CD4-positive, alpha-beta T cell treated with Interleukin-6 for 4 hours (primary cell): ENCODE measurements around the gene ANKRD11.
"Not testable (repeated sequence)": the region's sequence is repeated elsewhere in the genome, so short reads cannot be mapped to it uniquely, and the experiment has no call there.

Experiments used
- DNase-seq: peaks from one replicate; pipeline ENCODE4 v3.0.0-alpha.2; 2020; ENCODE audit warnings: mixed read lengths

ANKRD11 gene

GRCh38 chr16:89376812-89377452 is 113.4 kb downstream of the ANKRD11 start:
- DNase-seq: no peak

- no peak for DNase-seq
Measured at GRCh38 chr16:89375686-89376085, 114.7 kb downstream of the ANKRD11 start.

DNA sequence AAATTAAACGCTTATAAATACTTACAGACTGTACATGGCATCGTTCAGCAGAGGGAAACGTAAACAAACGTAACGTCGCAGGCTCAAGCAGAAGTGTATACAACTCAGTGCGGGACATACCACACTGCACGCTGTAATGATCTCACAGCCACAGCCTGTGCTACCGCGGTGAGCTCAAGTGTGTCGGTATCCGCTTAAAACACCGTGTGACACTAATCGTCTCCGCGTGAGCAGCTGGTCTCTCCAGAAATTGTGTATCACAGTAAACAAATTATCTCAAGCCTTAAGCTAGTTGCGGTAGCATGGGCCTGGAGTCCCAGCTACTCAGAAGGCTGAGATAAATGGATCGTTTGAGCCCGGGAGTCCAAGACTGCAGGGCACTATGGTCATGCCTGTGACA is 115.3 kb downstream of the ANKRD11 start:
- DNase-seq: no peak

GRCh38 chr16:89374393-89374960 is 115.9 kb downstream of the ANKRD11 start:
- no peak for DNase-seq

GRCh38 chr16:89373355-89374110 is 116.8 kb downstream of the ANKRD11 start:
- DNase-seq: no peak

- DNase-seq: no peak
Measured at GRCh38 chr16:89371968-89372634, 118.3 kb downstream of the ANKRD11 start.

DNA sequence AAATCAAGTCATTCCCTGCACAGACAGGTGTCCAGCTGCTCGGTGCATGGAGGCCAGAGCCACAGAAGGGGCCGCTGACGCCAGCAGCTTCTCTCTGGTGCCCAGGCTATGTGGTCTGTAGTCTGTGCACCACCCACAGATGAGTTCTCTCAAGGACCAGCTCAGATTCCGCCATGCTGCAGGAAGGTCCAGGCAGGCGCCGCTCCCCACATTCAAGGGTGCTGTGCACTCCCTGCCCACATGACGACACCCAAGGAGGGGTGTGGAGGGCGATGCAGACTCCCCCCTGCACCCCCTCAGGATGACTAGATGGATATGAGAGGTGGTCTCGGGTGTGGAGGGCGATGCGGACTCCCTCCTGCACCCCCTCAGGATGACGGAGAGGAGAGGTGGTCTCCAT is 119.0 kb downstream of the ANKRD11 start:
- DNase-seq: no peak

GRCh38 chr16:89370601-89371000 is 119.8 kb downstream of the ANKRD11 start:
- DNase-seq: no peak

GRCh38 chr16:89370081-89370511 is 120.3 kb downstream of the ANKRD11 start:
- DNase-seq: no peak

- no peak for DNase-seq
Measured at GRCh38 chr16:89369266-89369895, 121.0 kb downstream of the ANKRD11 start.

DNA sequence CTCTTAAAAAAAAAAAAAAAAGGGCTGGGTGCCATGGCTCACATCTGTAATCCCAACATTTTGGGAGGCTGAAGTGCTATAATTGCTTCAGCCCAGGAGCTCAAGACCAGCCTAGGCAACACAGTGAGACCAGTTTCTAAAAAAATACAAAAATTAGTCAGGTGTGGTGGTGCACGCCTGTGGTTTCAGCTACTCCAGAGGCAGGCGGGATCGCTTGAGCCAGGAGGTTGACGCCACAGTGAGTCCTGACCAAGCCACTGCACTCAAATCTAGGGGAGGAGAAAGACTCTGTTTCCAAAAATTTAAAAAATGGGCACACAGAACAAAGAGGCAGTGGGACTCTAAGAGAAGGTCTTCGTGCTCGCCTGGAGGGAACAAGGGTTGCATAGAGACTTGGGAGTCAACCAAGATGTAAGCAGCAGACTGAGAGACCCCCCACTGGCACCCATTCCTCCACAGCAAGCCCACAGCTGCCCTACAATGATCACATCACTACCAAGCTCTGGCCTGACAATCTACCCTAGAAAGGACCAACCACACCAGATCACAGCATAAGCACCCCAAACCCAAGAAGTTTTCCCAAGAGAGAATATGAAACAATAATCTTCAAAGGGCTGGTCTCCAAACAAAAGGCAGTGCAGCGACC is 121.6 kb downstream of the ANKRD11 start:
- no peak for DNase-seq

DNA sequence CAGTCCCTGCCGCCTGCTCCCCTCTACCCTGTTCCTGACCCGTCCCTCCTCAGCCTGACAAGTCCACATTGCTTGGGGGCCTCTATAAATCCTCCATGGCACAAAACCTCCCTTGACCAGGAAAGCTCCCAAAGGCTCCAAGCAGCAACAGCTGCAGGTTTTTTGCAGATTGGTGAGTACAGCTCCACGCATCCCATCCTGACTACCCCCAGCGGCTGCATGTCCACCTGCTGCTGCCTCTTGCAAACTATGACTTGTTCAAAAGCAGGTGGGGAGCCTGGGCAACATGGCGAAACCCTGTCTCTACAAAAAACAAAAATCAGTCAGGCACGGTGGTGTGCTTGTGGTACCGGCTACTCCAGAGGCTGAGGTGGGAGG is 122.8 kb downstream of the ANKRD11 start:
- no peak for DNase-seq

DNA sequence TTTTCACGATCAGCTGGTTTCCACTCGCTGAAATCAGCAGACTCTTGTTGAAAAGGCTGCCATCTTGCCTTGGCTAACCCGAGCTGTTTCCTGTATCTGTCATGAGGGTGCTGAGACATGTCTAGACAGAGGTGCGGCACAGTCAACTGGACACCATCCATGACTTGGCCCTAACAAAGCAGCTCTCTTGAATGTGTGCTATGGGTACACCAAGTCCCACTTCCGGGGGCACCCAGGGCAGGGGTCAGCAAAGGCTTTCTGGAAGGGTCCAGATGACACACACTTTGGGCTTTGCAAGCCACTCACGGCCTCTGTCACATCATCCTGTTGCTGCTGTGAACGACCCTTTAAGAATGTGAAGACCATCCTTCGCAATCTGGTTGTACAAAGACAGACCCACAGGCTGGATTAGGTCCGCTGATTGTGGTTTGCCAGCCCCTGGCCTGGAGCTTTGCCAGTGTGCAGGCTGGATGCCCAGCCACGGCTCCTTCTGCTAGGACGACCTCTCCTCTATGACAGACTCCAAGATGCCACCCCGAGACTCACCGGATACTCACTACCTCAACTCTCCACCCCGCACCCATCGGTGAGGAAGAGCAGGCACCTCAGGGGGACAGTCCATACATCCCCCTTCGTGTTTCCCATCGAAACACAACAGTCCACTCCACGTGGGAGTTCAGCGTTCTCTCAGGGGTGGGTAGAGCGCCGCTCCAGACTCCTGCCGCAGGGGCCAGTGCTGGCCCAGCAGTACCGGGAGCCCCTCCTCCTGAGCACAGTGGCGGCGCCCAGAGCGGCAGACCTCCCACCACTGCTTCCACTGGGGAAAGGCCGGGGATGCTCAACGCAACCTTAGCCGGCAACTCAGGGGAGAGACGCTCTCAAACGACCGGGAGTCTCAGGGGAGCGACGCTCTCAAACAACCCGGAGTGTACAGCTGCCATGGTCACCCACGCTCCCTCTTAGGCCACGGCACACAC is 123.5 kb downstream of the ANKRD11 start:
- no peak for DNase-seq

DNA sequence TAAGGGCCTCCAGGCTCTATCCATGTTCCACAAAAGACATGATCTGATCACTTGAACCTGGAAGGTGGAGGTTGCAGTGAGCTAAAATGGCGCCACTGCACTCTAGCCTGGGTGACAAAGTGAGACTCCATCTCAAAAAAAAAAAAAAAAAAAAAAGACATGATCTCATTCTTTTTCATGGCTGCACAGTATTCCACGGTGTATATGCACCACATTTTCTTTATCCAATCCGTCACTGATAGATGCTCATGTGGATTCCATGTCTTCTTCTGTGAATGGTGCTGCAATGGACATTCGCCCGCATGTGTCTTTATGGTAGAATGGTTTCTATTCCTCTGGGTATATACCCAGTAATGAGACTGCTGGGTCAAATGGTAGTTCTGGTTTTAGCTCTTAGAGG is 124.4 kb downstream of the ANKRD11 start:
- DNase-seq: no peak

GRCh38 chr16:89365044-89365467 is 125.3 kb downstream of the ANKRD11 start:
- no peak for DNase-seq

GRCh38 chr16:89364606-89365005 is 125.8 kb downstream of the ANKRD11 start:
- no peak for DNase-seq

DNA sequence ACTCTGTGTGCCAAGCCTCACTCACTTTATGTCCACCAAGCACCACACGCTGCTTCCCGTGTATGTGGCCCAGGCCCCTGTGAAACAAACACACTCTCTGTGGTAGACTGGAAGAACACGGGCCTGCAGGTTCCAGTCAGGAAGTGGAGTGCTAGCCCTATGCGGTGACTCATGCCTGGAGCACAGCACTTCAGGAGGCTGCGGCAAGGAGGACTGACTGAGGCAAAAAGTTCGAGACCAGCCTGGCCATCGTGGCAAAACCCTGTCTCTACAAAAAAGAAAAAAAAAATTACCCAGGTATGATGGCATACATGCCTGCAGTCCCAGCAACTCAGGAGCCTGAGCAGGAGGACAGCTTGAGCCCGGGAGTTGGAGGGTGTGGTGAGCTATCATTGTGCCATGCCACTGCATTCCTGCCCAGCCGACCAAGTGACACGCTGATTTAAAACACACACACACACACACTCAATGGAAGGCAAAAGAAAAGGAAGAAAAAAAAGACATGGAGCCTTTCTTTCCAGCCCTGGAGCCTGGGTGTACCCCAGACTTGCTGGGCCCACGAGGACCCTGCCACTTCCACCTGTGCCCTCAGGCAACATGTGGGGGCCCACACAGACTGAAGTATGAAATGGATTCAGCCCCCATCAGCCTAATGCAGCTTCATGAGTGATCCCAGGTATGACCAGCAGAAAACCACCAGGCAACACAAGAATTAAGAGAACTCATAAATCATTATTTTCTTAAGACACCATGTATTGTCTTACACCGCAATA is 126.6 kb downstream of the ANKRD11 start:
- peak; percentile 74 for DNase-seq

DNA sequence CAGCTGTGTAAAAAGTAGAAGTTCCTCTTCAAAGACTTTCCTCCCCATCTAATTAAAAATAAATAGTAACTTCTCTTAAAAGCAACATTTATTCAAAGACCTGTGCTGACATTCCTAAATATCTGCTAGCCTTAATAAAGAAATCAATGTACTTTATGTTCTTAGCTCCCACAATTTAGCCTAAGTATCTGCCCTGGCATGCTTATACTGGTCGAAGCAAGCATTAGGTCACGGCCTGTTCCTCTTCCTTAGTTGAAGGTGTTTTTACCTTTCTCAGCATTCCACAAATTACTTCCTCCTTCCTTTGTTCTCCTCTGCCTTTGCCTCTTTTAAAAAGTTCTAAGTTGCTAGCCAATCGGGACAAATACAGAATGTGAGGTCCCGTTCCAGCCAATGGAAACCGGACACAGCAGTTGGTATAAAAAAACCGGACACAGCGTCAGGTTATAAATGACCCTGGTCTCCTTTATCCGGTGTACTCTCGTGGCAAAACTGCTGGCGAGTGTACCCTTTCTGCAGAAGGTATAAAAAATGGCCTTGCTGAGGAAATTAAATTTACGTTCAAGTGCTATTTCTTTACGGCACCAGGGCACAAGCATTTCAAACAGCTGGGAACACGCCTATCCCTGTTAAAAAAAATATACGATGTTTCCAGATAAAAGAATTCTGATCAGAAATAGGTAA is 127.7 kb downstream of the ANKRD11 start:
- not testable (repeated sequence) for DNase-seq

DNA sequence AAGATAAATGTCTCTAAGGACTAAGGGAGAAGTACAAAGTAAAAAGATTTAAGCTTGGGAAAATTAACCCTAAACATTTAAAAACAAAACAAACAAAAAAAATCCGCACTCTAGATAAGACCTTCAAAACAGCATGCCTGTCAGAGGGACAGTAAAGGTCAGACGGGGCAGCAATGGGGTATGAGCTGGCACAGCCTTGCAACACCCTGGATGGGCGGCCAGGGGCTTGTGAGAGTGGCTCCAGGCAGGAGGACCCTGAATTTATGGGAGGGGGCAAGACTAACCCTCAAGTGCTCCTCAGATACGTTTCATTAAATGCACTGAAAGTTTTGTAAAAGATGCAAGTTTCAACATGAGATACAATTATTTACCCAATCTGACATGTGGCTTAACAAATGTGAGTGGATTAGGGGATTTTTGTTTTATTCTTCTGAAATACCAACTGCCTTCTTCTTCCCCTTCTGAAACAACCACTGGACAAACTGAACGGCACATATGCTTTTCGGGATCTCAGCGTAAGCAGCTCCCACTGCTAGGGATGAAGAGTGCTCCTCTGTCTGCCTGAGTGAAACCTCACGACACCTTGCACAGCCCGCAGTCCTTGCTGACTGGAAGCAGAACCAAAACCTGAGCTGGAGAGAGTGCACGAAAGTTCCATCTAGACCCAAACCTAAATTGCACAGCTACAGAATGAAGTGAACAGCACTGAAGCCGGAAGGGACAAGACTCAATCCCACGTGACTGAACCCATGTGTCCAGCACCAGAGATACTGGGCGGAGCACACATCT is 128.4 kb downstream of the ANKRD11 start:
- DNase-seq: no peak
